ENCODE data around the gene FASTKD2. TPM values are rescaled to one million over a fixed set of nuclear protein-coding genes. Genes with fewer than 3 reads are reported as not detected.

The FASTKD2 gene
- total and polyA plus RNA-seq, 2 experiments from 2014 or later = 22.3 to 24.5 TPM

DNA sequence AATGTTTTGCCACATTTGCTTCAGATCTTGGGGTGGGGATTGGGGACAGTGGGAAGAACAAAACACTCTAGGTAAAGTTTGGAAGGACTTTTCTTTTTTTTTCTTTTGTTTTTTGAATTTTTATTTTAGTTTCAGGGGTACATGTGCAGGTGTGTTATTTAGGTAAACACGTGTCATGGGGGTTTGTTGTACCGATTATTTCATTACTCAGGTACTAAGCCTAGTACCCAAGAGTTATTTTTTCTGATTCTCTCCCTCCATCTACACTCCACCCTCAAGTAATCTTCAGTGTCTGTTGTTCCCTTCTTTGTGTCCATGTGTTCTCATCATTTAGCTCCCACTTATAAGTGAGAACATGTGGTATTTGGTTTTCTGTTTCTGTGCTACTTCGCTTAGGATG is 73.3 kb downstream of the FASTKD2 start:
- no peak for DNase-seq (ENCODE audit: low read depth in 1 of 2, low spot score in 1 of 2)
- TF ChIP-seq, protein P1, sequence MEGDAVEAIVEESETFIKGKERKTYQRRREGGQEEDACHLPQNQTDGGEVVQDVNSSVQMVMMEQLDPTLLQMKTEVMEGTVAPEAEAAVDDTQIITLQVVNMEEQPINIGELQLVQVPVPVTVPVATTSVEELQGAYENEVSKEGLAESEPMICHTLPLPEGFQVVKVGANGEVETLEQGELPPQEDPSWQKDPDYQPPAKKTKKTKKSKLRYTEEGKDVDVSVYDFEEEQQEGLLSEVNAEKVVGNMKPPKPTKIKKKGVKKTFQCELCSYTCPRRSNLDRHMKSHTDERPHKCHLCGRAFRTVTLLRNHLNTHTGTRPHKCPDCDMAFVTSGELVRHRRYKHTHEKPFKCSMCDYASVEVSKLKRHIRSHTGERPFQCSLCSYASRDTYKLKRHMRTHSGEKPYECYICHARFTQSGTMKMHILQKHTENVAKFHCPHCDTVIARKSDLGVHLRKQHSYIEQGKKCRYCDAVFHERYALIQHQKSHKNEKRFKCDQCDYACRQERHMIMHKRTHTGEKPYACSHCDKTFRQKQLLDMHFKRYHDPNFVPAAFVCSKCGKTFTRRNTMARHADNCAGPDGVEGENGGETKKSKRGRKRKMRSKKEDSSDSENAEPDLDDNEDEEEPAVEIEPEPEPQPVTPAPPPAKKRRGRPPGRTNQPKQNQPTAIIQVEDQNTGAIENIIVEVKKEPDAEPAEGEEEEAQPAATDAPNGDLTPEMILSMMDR (IDR thresholded peaks at IDR 0.05; ENCODE audit: low read depth, low read length) = no peak
- H3K27ac ChIP-seq = no peak overlapping the region
- H3K9me3 ChIP-seq (ENCODE audit: low read depth) = no peaks in the 10 kb centered on the region
- H3K4me3 ChIP-seq = no peak overlapping the region
- no peaks in the 10 kb centered on the region for H3K36me3 ChIP-seq
- H3K4me1 ChIP-seq (ENCODE audit: low read depth) = no peaks in the 10 kb centered on the region
- no peaks in the 10 kb centered on the region for H3K27me3 ChIP-seq

DNA sequence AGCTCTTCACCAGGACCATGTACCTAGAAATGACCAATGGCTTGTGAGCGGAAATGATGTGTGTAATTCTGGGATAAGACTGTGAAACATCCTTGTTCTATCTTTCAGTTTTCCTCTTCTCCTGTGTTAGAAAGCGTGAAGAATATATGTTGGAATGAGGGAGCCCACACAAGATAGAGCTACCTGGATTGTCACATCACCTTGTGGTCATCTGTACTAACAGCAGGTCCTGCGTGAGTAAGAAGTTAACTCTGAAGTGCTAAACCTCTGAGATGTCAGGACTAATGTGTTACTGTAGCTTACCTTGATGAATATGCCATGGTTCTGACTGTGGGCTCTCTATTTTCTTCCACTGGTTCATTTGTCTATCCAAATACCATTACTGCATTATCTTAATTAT is 75.6 kb downstream of the FASTKD2 start:
- Histone ChIP-seq H3K27ac (no peak overlapping the region), H3K9me3 (ENCODE audit: low read depth) (no peaks in the 10 kb centered on the region), H3K27me3 (no peaks in the 10 kb centered on the region), H3K4me1 (ENCODE audit: low read depth) (no peaks in the 10 kb centered on the region), H3K4me3 (no peak overlapping the region), H3K36me3 (no peaks in the 10 kb centered on the region)
- TF ChIP-seq, protein P1 (IDR thresholded peaks at IDR 0.05; ENCODE audit: low read depth, low read length) = no peak
- DNase-seq (ENCODE audit: low read depth in 1 of 2, low spot score in 1 of 2) = peak in 1 of 2 donors; percentile 22

Other genes starting within 250 kb of the FASTKD2 start
- gene FAM237A, start 123.1 kb upstream of the FASTKD2 start, total RNA-seq = not detected in 2 replicates
- not detected in 2 replicates for gene FAM237A, start 123.1 kb upstream of the FASTKD2 start, polyA plus RNA-seq
- not detected in 2 replicates for gene DYTN, start 47.2 kb upstream of the FASTKD2 start, total RNA-seq
- gene DYTN, start 47.2 kb upstream of the FASTKD2 start, polyA plus RNA-seq = not detected in 2 replicates
- 2.9 and 4.7 TPM in 2 replicates for gene MDH1B, start 278 bp upstream of the FASTKD2 start, total RNA-seq
- 1.4 and 1.8 TPM in 2 replicates for gene MDH1B, start 278 bp upstream of the FASTKD2 start, polyA plus RNA-seq
- 0.11 and 0.42 TPM in 2 replicates for gene CPO, start 173.9 kb downstream of the FASTKD2 start, total RNA-seq
- 0.42 TPM in 1 of 2 replicates, not detected in the other for gene CPO, start 173.9 kb downstream of the FASTKD2 start, polyA plus RNA-seq